ENCODE data around the gene LY86. TPM values are rescaled to one million over a fixed set of nuclear protein-coding genes. Genes with fewer than 3 reads are reported as not detected.

LY86 gene
- total RNA-seq, 6 donors from 2014 or later, result 2.1 to 21.9 (median 9.5) TPM

GRCh38 chr6:6676910-6677441 lies 88.5 kb downstream of the LY86 start:
- Histone ChIP-seq H3K27me3 (no peaks in the 10 kb centered on the region), H3K4me3 (no peak overlapping the region), H3K9me3 (no peaks in the 10 kb centered on the region), H3K36me3 (no peaks in the 10 kb centered on the region), H3K4me1 (peaks cover 14 to 37% (median 28%) of the 10 kb centered on the region in 4 donors), H3K27ac (peak overlapping the region; percentile 58 to 74 (median 63))
- WGBS, 2 donors, result 16 to 17% methylated on average over 7 of the region's 7 CpGs
- TF ChIP-seq, protein P1, sequence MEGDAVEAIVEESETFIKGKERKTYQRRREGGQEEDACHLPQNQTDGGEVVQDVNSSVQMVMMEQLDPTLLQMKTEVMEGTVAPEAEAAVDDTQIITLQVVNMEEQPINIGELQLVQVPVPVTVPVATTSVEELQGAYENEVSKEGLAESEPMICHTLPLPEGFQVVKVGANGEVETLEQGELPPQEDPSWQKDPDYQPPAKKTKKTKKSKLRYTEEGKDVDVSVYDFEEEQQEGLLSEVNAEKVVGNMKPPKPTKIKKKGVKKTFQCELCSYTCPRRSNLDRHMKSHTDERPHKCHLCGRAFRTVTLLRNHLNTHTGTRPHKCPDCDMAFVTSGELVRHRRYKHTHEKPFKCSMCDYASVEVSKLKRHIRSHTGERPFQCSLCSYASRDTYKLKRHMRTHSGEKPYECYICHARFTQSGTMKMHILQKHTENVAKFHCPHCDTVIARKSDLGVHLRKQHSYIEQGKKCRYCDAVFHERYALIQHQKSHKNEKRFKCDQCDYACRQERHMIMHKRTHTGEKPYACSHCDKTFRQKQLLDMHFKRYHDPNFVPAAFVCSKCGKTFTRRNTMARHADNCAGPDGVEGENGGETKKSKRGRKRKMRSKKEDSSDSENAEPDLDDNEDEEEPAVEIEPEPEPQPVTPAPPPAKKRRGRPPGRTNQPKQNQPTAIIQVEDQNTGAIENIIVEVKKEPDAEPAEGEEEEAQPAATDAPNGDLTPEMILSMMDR (IDR thresholded peaks at IDR 0.05), result peak; percentile 90 to 99 (median 94)
- peak in 1 of 2 donors; percentile 22 for TF ChIP-seq POLR2AphosphoS5 (IDR thresholded peaks at IDR 0.05)
- no peak for TF ChIP-seq POLR2A (IDR thresholded peaks at IDR 0.05)
- ATAC-seq (ENCODE audit: low FRiP score in 2 of 2), result peak; percentile 90 to 94
- peak in 1 of 2 donors; percentile 82 for DNase-seq

DNA sequence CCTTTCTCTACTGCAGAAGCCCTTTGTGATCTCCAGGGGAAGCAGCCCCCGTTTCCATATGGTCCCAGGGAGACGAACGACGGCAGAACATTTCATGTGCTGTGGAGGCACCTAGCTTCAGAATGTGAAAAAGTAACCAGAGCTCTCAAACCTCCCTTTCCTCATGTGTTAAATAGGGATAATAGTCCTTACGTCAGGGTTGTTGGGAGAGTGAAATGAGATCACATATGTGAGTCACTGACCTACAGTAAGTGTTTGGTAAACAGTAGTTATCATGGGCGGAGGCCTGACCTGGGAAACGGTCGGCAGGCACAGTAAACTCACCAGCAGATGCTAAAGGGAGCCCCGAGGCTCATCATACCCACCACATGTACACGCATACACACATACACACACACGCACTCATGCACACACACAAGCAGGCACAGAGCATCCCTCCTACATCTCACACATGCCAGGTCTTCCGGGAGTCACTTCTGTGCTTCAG lies 89.7 kb downstream of the LY86 start:
- H3K36me3 ChIP-seq, result no peaks in the 10 kb centered on the region
- ATAC-seq (ENCODE audit: low FRiP score in 2 of 2), result peak; percentile 55 to 75

GRCh38 chr6:6678811-6679210 lies 90.3 kb downstream of the LY86 start:
- DNase-seq, result no peak
- Histone ChIP-seq H3K4me3 (no peak overlapping the region), H3K9me3 (no peaks in the 10 kb centered on the region), H3K27ac (peak overlapping the region in 2 of 4 donors; percentile 36 to 43), H3K36me3 (no peaks in the 10 kb centered on the region), H3K4me1 (peaks cover 26 to 50% (median 36%) of the 10 kb centered on the region in 4 donors), H3K27me3 (no peaks in the 10 kb centered on the region)
- no peak for ATAC-seq (ENCODE audit: low FRiP score in 2 of 2)
- TF ChIP-seq, protein P1 (IDR thresholded peaks at IDR 0.05), result no peak
- TF ChIP-seq POLR2A (IDR thresholded peaks at IDR 0.05), result no peak
- no peak for TF ChIP-seq EP300 (IDR thresholded peaks at IDR 0.05)
- TF ChIP-seq POLR2AphosphoS5 (IDR thresholded peaks at IDR 0.05), result no peak
- 70 to 71% methylated on average over 6 to 11 of the region's 11 CpGs for WGBS, 2 donors

More for the DNA sequence above, 89.7 kb downstream of the LY86 start:
- WGBS, 2 donors, result 69 to 71% methylated on average over 12 of the region's 12 CpGs
- no peak for DNase-seq
- TF ChIP-seq POLR2AphosphoS5 (IDR thresholded peaks at IDR 0.05) (no peak), EP300 (IDR thresholded peaks at IDR 0.05) (peak in 1 of 4 donors; percentile 60)
- Histone ChIP-seq H3K27me3 (no peaks in the 10 kb centered on the region), H3K4me3 (no peak overlapping the region), H3K27ac (peak overlapping the region; percentile 53 to 74 (median 63)), H3K4me1 (peaks cover 24 to 49% (median 36%) of the 10 kb centered on the region in 4 donors), H3K9me3 (no peaks in the 10 kb centered on the region)

DNA sequence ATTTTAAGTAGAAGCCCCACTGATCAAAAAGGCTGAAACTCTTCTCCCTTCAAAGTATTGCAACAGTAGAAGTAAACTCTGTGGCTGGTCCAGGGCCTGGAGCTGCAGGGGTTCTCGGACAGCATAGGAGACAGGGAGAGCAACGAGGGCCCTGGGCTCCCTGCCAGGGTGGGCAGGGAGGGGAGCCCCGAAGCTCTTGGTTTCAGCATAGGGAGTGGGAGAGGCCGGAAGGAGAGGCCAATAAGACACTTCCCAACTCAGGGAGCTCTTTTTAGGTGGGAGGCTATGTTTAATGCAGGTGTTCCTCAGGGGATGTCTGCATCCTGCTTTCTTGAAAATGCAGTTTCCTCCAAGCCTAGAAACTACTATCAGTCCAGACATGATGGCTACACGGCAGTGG lies 91.1 kb downstream of the LY86 start:
- TF ChIP-seq POLR2AphosphoS5 (IDR thresholded peaks at IDR 0.05) (no peak), EP300 (IDR thresholded peaks at IDR 0.05) (no peak), POLR2A (IDR thresholded peaks at IDR 0.05) (no peak)
- TF ChIP-seq, protein P1 (IDR thresholded peaks at IDR 0.05), result no peak
- no peak overlapping the region for H3K4me3 ChIP-seq
- H3K4me1 ChIP-seq, result peaks cover 26 to 50% (median 36%) of the 10 kb centered on the region in 4 donors
- 46 to 56% methylated on average over 5 of the region's 5 CpGs for WGBS, 2 donors
- no peaks in the 10 kb centered on the region for H3K27me3 ChIP-seq
- no peak for ATAC-seq (ENCODE audit: low FRiP score in 2 of 2)
- peak overlapping the region in 2 of 4 donors; percentile 36 to 43 for H3K27ac ChIP-seq
- H3K36me3 ChIP-seq, result no peaks in the 10 kb centered on the region
- no peaks in the 10 kb centered on the region for H3K9me3 ChIP-seq
- DNase-seq, result no peak

GRCh38 chr6:6680526-6680925 lies 92.0 kb downstream of the LY86 start:
- Histone ChIP-seq H3K4me3 (no peak overlapping the region), H3K4me1 (peaks cover 26 to 50% (median 36%) of the 10 kb centered on the region in 4 donors), H3K27ac (no peak overlapping the region), H3K9me3 (no peaks in the 10 kb centered on the region), H3K27me3 (no peaks in the 10 kb centered on the region), H3K36me3 (no peaks in the 10 kb centered on the region)
- no peak for TF ChIP-seq POLR2AphosphoS5 (IDR thresholded peaks at IDR 0.05)
- no peak for TF ChIP-seq POLR2A (IDR thresholded peaks at IDR 0.05)
- TF ChIP-seq EP300 (IDR thresholded peaks at IDR 0.05), result no peak
- TF ChIP-seq, protein P1 (IDR thresholded peaks at IDR 0.05), result no peak
- DNase-seq, result no peak
- ATAC-seq (ENCODE audit: low FRiP score in 2 of 2), result no peak

Measured in upper lobe of left lung (tissue), 6 donors.